NCI-H748 treated with DMSO at 0.1 percent for 48 hours (cell line): ENCODE data around the gene PHLDA3.
"Not testable (repeated sequence)": the region's sequence is repeated elsewhere in the genome, so short reads cannot be mapped to it uniquely, and the experiment has no call there.

Source experiments
- DNase-seq: peaks from one replicate; lab custom pipeline; 2025; lab: John Stamatoyannopoulos, UW

Gene PHLDA3

DNA sequence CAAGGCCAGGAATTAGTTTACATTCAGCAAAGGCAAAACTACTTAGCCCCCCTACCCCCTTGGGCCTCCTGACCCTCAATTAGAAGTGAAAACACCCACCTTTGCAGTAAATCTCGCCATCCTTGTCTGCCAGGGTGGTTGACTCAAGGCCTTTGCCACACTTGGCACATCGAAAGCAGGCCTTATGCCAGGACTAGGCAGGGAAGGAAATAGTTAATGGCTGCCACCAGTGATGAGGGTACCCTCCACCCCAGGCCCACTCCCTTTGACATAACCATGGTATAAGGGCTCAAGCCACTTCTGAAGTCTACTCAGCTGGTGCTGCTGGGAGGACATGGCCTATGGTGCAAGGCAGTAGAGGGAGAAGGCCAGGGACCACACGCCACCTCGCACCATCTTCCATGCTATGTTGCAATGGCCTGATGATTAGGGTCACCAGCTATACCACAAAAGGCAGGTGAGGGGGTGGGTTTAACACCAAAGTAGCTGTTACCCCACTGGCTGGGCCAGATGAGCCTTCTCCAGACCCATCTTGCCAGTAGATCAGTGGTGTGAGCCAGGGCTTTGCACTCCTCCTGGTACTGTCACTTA, 16.3 kb upstream of the PHLDA3 start:
- DNase-seq: no peak

DNA sequence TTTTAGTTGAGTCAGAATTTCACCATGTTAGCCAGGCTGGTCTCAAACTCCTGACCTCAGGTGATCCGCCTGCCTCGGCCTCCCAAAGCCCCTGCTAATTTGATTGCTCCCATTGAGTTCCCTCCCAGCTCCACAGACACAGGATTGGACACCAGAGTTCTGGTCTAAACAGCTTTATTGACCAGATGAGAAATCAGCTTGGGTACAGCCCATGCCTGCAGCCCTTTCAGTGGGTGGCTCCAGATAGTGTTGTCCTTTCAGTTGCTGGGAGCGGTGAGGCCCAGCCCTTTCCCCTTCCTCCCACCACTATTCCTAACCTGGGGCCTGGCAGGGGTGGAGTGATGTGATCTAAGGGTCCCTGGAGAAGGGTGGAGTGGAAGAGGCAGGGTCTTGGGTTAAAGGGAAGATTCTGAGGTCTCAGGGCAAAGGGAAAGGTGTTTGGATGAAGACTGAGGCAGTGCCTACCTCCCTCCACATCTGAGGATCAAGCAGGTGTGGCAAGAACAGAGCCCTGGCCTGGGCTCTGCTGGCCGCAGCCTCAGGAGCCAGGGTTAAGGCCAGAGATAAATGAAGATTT, 14.5 kb upstream of the PHLDA3 start:
- DNase-seq: no peak

DNA sequence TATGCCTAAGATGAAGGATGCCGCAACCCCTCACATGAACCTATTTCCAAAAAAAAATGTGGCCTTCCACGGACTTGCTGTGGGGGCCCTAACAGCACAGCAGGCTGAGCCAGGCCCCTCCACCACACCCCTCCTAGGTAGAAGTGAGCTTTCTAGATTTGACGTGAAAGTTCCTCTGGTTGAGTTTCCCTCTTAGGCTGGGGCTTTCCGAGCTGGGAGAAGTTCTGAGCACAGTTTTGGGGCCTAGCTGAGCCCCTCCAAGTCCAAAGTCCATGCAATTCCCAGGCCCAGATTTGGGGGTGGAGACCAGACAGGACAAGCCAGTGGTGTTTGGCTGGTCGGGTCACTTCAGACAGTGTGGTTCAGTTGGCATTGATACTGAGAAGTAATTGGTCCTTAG, 13.8 kb upstream of the PHLDA3 start:
- no peak for DNase-seq

DNA sequence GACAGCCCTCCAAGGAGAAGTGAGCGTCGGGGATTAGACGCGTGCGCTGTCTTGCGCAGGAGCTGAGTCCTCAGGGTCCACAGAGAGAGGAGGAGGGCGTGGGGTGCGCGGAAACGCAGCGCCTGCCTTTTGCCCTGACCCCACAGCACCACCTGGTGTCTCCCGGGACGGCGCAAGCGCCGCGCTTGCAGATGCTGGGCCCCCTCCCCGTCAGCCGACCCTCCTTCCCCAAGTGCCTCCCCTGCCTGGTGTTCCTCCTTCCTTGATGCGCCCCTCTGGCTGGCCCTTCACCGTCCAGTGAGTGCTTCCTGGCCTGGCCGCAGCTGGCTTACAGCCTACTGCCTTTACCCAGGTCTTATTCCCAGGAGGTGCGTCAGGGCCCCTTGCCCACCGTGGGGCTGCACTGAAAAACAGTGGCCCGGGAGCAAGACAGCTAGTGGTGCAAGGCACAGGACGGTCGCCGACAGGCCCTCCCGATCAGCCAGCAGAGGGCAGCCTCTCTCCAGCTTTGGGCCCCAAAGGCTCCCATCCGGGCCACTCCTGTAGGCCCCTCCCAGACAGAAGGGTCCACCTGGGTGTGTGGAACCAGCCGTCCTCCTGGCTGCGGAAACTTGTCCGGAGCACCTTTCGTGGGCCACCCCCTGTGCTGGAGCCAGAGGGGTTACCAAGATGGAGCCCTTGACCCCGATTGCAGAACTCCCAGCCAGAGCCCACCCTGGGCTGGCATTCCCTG, 12.9 kb upstream of the PHLDA3 start:
- DNase-seq: peak; percentile 67

DNA sequence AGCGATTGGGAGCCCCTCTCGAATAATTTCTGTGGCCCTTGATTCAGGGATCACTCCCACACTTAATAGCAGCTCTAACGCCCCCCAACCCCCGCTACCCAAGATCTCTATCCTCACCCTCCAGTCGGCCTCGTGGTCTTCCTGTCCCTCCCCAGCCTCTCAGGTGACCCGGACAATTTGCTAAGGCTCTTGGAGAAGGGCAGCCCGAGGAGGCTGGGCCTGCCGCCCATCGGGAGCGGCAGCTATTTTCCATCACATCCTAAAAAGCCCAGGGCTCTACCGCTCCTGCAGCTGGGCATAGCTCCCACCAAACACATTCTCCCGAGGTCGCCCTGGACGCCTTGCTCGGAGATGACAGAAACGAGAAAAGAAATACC, 12.0 kb upstream of the PHLDA3 start:
- DNase-seq: no peak

DNA sequence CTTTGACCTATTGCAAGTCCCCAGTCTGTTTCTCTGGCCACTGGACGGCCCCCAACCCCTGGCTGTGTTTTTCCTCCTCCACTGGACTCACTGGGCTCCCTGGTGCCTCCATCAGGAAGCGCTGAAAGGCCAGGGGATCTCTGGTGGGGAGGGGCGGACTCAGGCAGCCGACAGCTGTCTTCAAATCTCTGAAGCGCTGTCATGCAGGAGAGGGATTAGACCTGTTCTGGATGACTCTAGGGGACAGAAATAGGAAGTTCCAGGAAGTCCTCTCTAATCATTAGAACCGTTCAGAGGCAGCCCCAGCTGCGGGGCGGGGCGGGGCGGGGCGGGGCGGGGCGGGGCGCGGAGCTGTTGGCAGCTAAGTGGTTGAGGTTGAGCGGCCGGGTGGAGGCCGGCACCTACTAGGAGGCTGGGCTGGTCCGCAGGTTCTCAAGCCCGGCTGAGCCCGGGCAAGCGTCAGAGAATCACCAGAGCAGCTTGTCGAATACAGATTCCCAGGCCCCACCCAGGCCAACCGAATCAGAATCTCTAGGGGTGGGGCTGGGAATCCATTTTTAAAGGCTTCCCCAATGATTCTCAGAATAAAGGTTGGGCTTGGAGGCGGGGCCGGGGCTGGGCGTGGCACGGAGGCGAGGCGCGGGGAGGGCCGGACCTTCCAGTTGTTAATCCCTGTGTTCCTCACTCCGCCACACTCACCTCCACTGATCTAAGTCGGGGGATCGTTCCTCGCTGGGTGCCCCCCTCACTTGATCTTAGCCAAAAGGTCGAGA, 11.4 kb upstream of the PHLDA3 start:
- DNase-seq: peak; percentile 61

DNA sequence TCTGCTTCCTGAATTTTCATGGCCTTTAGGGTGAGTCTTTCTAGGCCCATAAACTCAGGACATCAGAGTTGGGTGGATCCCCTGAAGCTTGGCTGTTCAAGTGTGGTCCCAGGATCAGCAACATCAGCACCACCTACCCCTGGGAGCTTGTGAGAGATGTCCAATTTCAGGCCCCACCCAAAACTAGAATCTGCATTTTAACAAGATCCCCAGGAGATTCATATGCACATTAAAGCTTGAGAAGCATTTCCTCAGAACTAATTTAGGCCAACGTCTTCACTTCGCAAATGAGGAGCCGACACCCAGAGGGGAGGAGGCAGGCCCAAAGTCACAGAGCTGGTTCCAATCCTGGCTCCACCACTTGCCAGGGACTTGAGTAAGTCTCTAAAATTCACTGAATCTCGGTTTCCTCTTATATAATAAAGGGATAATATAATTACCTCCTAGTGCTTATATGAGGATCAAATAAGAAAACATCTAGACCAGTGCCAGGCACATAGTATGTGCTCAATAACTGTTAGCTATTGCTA, 10.3 kb upstream of the PHLDA3 start:
- no peak for DNase-seq

DNA sequence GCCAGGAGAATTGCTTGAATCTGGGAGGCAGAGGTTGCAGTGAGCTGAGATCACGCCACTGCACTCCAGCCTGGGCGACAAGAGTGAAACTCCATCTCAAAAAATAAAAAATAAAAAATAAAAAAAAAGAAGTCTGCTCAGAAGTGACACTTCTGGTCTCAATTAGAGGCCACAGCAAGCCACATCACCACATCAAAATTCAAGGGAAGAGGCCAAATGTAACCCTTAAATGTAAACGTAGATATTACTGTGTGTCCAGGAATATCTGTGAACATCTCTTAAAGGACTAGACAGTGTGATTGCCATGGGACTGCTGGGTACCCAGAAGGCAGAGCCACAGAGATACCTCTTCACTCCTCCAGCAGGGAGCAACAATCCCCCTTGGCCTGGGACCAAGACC, 9.7 kb upstream of the PHLDA3 start:
- DNase-seq: not testable (repeated sequence)

DNA sequence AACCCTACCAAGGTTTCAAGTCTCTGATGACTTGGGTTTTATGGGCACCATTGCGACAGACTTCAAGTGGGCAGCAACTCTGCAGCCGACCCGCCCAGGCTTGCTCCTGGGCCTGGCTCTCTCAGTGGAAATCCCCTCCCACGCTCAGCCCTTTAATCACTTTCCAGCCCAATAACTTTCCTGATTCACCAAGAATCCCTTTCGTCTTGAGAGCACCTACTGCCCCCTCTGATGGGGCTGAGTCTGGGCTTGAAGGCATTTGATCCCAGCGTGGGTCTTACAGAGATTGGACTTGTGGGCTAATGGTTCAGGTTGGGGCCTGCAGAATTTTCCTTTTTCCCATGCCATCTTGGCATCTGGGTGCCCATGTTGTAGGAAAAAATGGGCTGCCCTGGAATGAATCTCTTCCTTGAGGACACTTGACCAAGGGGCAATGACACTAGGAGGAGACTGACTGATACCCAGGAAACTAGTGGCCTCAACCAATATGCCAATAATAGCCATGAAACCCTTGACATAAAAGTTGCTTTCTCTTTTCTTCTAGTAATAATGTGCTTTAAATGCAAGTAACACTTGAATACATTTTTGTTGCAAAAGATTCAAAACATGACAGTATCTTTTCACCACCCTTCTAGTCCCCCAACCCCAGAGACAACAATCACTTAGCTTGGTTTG, 7.8 kb upstream of the PHLDA3 start:
- DNase-seq: no peak

DNA sequence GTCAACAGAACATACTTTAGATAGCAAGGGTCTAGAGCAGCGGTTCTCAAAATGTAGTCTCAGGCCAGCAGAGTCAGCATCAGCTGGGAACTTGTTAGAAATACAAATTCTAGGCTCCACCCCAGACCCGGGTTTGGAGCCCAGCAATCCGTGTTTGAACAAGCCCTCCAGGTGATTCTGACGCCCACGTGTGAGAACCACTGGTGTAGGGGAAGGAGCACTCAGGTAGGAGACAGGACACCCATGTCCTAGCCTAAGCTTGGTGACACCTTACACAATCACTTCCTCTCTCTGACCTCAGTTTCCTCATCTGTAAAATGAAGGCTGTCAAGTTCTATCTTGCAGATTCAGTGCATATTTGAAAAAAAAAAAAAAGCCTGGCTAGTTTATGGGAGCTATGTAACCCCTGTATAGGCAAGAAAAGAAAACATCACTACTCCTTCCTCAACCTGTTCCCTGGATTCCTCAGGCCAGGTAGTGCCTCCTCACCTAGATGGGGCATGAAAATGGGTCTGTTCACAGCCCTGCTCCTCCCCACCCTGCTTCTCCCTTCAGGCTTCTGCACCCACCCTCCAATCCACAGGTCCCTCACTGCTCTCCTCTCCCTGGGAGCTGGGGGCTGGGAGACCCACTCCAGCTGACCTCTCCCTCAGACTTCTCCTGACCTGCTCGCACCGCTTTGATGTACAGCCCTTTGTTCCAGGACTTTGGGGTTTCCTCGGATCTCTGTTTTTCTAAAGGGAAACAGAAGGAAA, 7.1 kb upstream of the PHLDA3 start:
- DNase-seq: no peak

DNA sequence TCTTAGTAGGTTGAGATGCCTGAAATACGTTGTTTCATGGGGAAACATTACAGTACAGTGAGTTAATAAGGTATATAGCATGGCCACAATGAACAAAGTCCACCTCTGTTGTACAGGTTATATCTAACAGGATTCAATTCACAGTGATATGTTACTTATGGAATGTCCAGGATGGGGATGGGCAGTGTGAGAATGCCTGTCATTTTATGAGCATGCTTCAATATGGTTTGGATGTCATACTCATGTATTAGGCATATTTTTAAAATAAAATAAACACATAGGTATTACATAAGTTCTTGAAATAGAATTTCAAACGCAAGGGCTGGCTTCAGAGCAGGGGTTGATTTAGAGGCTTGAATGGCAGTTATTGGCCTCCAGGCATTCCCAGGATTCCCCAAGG, 6.1 kb upstream of the PHLDA3 start:
- no peak for DNase-seq

DNA sequence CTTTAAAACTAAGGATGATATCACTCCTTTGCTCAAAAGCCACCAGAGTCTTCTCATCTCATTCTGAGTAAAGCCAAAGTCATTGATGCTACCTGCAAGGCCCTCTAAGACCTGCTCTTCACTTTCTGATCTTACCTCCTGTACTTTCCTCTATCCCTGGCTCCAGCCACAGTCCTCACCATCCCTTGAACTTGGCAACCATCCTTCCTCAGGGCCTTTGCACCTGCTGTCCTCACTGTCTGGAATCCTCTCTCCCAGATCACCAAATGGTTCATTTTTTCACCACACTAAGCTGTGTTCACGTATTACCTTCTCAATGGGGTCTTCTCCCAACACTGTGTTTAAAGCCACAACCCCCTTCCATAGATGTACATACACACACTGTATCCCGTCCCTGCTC, 4.3 kb upstream of the PHLDA3 start:
- DNase-seq: no peak

DNA sequence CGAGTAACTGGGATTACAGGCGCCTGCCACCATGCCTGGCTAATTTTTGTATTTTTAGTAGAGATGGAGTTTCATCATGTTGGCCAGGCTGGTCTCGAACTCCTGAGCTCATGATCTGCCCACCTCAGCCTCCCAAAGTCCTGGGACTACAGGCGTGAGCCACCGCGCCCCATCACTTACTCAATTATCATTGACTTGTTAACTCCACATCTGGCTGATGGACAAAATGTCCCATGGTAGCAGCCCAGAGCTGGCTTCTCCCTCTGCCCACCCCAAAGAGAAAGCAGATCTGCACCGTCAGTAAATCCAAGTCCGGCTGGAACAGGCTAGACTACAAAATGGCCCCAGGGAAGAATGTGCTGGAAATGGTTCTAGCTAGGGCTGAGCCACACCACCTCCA, 3.3 kb upstream of the PHLDA3 start:
- DNase-seq: not testable (repeated sequence)

DNA sequence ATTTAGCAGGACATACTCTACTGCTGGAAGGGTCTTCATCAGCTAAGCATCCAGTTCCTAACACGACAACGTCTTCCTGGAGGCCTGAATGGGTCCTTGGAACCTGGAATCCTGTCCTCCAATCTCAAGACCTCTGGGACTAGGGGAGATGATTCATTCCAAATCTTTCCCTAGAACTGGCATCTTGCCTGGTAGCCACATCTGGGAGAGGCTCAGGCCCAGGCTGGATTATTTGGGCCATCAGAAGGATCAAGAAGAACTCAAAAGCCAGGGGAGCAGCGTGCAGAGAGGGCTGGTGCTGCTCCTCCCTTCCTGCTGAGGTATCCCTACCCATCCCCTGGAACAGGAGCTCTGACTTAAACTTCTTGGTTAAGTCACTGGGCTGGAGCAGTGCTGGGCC, 2.8 kb upstream of the PHLDA3 start:
- DNase-seq: no peak

DNA sequence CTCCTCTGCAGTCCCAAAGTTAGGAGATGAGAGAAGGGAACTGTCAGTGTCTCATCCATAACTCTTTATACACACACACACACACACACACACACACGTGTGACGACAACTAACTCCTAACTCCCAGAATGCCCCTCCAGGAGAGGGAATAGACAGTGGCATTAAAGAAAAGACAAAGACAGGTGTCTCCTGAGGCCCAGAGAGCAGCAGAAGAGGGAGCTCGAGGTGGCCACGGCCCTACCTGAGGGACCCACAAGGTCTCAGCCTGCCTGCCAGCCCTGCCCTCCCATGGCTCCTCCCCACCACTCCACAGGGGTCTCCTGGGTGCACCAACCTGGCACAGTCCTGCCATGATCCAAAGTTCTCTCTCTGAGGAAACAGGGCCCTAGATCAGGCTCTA, 1.6 kb upstream of the PHLDA3 start:
- no peak for DNase-seq

DNA sequence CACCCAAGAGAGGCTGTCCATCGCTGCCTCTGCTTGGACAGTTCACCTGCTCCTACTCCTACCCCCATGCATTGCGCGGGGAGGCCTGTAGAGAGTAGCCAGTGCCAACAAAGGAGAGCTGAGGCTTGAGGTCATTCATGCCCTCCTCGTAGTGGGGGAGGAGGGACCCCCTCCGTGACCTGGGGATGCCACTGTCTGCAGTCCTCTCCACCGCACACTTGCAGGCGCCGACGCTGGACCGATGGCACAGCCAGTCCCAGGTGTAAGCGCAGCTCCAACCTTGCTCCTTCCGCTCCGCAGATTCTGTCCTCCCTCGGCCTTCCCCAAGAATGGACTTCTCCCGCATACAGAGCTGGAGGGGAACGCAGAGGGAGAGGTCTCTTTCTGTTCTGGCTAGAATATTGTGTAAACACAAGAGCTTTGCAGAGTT, 672 bp upstream of the PHLDA3 start:
- DNase-seq: no peak

DNA sequence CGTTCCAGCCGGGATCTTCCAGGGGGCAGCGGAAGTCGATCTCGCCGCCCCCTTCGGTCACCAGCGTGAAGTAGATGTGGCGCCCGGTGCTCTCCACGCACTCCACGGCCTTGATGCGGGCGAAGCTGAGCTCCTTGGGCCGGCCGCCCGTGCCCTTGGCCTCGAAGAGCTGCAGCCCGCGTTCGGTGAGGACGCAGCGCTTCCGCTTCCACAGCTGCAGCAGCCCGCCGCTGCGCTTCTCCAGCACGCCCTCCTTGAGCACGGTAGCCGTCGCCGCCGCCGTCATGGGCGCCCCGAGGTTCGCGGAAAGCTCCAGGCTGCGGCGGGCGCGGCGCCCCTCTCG, 516 bp downstream of the PHLDA3 start:
- no peak for DNase-seq

DNA sequence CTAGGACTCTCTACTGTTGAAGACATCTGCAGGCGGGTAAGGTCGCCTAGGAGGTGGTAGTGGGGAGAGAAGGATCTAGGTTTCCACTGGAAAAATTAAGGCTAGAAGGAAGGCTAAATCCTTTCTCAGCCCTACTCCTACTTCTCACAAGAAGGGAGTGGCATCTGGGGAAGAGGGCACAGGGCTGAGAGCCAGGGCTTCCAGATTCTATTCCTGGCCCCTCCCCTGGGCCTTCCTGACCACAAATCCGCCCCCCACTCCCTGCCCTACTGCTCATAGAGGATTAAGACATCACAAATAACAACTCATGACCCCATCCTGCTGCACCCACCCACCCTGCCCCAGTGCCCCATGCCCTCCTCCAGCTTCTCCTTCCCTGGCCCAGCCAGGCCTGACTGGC, 2.5 kb downstream of the PHLDA3 start:
- no peak for DNase-seq

DNA sequence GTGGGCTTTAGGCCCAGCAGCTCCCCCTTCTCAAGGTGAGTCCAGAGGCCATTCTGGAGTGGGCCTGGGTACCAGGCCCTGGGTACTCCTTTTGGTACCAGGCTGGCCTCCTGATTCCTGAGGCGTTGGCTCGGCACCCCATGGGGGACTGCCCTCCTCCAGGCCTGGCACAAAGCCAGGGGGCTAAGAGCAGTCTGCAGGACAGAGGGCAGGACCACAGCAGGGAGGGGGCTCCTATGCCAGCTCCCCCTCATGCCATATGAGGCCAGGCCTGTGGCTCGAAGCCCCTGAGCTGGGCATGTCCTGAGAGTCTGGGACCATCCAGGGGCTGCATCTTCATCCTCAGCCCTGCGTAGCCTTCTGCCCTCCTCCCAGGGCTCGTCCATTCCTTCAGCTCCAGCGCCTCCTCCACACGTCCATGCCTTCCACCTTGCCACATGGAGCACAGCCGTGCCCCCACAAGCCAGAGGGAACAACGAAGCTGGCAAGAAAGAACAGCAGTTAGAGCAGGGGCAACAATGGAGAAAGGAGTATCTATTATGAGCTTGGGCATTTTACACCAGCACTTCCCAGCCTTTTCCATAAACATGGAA, 3.2 kb downstream of the PHLDA3 start:
- DNase-seq: no peak

DNA sequence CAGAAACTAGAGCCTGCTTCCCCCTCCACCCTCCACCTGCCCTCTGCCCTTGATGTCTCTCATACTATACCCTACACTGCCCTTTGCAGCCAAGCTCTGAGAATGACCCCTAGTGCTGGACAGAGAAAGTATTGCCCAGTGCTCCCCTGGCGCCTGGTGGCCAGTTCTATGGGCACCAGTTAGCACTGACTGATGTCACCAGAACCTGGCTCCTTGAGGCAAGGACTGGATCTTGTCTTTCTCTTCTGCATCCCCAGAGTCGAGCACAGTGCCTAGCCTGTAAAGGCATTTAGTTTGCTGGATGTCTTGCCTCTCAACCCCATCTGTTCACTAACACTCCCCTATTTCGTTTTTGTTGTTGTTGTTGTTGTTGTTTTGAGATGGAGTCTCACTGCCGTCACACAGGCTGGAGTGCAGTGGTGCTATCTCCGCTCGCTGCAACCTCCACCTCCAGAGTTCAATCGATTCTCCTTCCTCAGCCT, 5.9 kb downstream of the PHLDA3 start:
- DNase-seq: no peak
